Measurements from ENCODE around the gene TOR2A.
"Not testable (repeated sequence)": the region's sequence is repeated elsewhere in the genome, so short reads cannot be mapped to it uniquely, and the experiment has no call there.

The TOR2A gene

GRCh38 chr9:127734747-127735529, at the start of gene TOR2A:
Gene TOR2A (minus strand): TSS chr9:127735294. CDS start chr9:127735270, 24 bp downstream.
- DNase-seq (ENCODE audit: low read depth, low spot score), result peak; percentile 80
- peak within 1 kb of the TSS; percentile 80 for H3K27ac ChIP-seq

- DNase-seq (ENCODE audit: low read depth, low spot score), result no peak
- no peak overlapping the region for H3K27ac ChIP-seq
Measured at GRCh38 chr9:127783111-127784008, 48.3 kb upstream of the TOR2A start.

- DNase-seq (ENCODE audit: low read depth, low spot score), result no peak
- no peak overlapping the region for H3K27ac ChIP-seq
Measured at GRCh38 chr9:127781806-127782205, 46.7 kb upstream of the TOR2A start.

GRCh38 chr9:127780909-127781308, 45.8 kb upstream of the TOR2A start:
- DNase-seq (ENCODE audit: low read depth, low spot score); H3K27ac ChIP-seq: not testable (repeated sequence)

GRCh38 chr9:127780126-127780885, 45.2 kb upstream of the TOR2A start:
- no peak for DNase-seq (ENCODE audit: low read depth, low spot score)
- no peak overlapping the region for H3K27ac ChIP-seq

- no peak overlapping the region for H3K27ac ChIP-seq
- DNase-seq (ENCODE audit: low read depth, low spot score), result no peak
Measured at GRCh38 chr9:127779136-127779981, 44.3 kb upstream of the TOR2A start.

- no peak for DNase-seq (ENCODE audit: low read depth, low spot score)
- H3K27ac ChIP-seq, result no peak within 1 kb of the TSS
Measured at GRCh38 chr9:127778280-127779135, 43.4 kb upstream of the TOR2A start, which contains the start of gene SH2D3C. Gene SH2D3C (minus strand): TSS chr9:127778666. CDS start chr9:127778627, 39 bp downstream.

GRCh38 chr9:127777368-127777980, 42.4 kb upstream of the TOR2A start:
- H3K27ac ChIP-seq, result no peak overlapping the region
- DNase-seq (ENCODE audit: low read depth, low spot score), result no peak

- DNase-seq (ENCODE audit: low read depth, low spot score), result no peak
- H3K27ac ChIP-seq, result no peak overlapping the region
Measured at GRCh38 chr9:127776924-127777289, 41.8 kb upstream of the TOR2A start.

GRCh38 chr9:127776195-127776923, 41.3 kb upstream of the TOR2A start:
- DNase-seq (ENCODE audit: low read depth, low spot score), result no peak
- H3K27ac ChIP-seq, result no peak overlapping the region

- DNase-seq (ENCODE audit: low read depth, low spot score), result no peak
- no peak overlapping the region for H3K27ac ChIP-seq
Measured at GRCh38 chr9:127773981-127774380, 38.9 kb upstream of the TOR2A start.

- DNase-seq (ENCODE audit: low read depth, low spot score), result no peak
- no peak overlapping the region for H3K27ac ChIP-seq
Measured at GRCh38 chr9:127773272-127773671, 38.2 kb upstream of the TOR2A start.

- H3K27ac ChIP-seq, result no peak overlapping the region
- DNase-seq (ENCODE audit: low read depth, low spot score), result no peak
Measured at GRCh38 chr9:127772603-127773002, 37.5 kb upstream of the TOR2A start.

- no peak for DNase-seq (ENCODE audit: low read depth, low spot score)
- H3K27ac ChIP-seq, result no peak overlapping the region
Measured at GRCh38 chr9:127771570-127772189, 36.6 kb upstream of the TOR2A start.

GRCh38 chr9:127770905-127771569, 35.9 kb upstream of the TOR2A start:
- H3K27ac ChIP-seq, result no peak overlapping the region
- DNase-seq (ENCODE audit: low read depth, low spot score), result peak; percentile 91

GRCh38 chr9:127770583-127770904, 35.5 kb upstream of the TOR2A start:
- no peak for DNase-seq (ENCODE audit: low read depth, low spot score)
- no peak overlapping the region for H3K27ac ChIP-seq

Data from epithelial cell of prostate (primary cell).